ENCODE results near the gene RBM25.
"Not testable (repeated sequence)": the region's sequence is repeated elsewhere in the genome, so short reads cannot be mapped to it uniquely, and the experiment has no call there.

Gene RBM25

DNA sequence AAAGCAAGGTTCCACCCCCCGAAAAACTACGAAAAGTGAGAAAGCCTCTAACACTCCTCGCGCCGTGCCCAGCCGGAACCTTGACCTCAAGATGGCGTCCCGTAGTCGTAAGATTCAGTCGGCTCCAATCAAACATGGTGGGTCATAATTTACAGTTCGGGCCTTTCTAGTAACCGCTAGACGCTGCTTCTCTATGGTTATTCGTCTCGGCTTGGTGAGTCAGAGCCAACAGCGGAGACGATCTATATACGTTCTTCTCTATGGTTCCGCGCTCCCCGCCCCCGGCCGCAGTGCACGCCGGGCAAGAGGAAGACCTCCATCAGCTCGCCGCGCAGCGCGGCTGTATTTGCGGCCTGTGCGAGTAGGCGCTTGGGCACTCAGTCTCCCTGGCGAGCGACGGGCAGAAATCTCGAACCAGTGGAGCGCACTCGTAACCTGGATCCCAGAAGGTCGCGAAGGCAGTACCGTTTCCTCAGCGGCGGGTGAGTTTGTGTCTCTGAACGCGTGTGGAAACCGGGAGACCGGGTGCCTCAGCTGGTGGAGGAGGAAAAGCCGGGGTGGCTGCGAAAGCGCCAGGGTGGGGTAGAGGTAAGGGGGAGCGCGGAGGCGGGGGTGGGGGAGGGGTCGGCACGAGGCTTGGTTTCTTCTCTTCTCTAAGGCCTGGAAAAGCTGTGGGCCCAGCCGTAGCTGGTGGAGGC is at the start of gene RBM25:
TSS of gene RBM25 (plus strand) at position 311 of the 698 bp plus-strand sequence. CDS start 13,108 bp downstream, outside the sequence.
- FAIRE-seq, result peak; percentile 82
- DNase-seq (ENCODE audit: low spot score), result peak; percentile 93

DNA sequence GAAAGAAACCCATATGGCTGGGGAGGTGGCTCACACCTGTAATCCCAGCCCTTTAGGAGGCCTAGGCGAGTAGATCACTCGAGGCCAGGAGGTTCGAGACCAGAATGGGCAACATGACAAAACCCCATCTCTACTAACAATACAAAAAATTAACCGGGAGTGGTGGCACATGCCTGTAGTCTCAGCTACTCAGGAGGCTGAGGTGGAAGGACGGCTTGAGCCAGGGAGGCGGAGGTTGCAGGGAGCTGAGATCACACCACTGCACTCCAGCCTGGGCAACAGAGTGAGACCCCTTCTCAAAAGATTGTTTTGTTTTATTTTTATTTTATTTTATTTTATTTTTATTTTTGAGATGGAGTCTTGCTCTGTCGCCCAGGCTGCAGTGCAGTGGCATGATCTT is 47.1 kb upstream of the RBM25 start:
- not testable (repeated sequence) for FAIRE-seq; DNase-seq (ENCODE audit: low spot score)

DNA sequence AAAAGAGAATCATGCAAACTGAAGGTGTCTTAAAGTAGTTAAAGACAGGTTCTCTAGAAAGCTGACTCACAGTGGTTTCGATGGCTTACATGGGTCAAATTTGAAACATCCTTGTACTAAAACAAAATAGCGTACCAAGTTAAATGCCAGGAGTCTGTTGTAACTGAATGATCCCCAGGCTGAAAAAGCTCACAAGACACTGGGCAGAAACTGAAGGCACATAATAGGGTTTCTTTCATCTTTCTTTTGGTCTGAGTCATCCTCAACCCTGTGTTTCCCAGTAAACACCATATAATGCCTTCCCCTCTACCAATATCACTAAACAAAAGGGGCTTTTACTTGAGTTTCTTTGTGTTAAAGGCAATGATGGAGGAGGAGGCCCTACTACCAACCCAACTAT is 44.2 kb upstream of the RBM25 start:
- DNase-seq (ENCODE audit: low spot score), result no peak
- no peak for FAIRE-seq

DNA sequence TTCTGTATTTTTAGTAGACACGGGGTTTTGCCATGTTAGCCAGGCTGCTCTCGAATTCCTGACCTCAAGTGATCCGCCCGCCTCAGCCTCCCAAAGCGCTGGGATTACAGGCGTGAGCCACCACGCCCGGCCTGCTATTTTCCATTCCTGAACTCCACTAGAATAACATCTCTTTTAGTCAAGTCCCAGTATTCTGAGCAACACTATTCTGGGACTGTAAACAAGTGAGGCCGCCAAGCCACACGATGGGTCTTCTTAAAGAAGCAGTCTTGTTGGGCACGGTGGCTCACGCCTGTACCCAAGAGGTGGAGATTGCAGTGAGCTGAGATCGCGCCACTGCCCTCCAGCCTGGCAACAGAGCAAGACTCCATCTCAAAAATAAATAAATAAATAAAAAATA is 42.8 kb upstream of the RBM25 start:
- FAIRE-seq; DNase-seq (ENCODE audit: low spot score): not testable (repeated sequence)

DNA sequence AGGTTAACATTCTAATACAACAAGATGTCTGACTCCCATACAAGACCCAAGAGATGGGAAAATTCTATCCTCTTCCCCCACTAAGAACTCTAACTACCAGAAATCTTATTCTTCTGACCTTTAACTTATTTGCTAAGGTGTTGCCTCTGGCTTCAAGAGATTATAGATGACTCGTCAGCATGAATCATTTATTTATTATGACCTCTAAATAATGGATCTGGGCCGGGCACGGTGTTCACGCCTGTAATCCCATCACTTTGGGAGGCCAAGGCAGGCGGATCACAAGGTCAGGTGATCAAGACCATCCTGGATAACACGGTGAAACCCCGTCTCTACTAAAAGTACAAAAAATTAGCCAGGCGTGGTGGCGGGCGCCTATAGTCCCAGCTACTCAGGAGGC is 42.3 kb upstream of the RBM25 start:
- not testable (repeated sequence) for FAIRE-seq; DNase-seq (ENCODE audit: low spot score)

DNA sequence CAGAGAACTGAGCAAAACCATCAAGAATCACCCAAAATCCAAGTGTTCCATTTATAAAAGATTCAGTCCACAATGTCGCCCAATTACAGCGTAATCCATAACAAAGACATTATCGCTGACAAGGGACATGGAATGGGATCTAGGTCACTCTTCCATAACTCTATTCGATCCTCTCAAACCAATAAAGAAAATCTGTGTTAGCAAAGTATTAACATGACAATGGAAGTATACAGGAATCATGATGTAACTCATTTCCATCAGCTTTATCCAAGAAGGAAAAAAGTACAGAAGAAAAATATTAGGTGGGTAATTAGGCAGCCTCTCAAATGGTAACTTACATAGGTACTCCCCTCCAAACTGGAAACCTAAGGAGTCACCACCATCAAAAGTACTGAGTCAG is 36.3 kb upstream of the RBM25 start:
- no peak for DNase-seq (ENCODE audit: low spot score)

DNA sequence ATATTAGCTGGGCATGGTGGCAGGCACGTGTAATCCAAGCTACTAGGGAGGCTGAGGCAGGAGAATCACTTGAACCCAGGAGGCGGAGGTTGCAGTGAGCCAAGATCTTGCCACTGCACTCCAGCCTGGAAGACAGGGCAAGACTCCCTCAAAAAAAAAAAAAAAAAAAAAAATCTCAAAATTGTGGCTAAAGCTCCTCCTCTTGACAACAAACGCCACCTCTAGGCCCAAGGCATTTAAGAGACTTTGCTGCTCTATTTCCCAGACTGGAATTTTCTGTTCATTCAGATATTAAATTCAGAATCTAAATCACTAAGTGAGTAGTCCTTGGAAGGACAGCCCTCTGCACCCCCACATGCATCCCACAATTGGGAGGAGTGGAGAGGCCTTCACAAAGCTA is 32.8 kb upstream of the RBM25 start:
- FAIRE-seq (no peak), DNase-seq (ENCODE audit: low spot score) (no peak)

More for the DNA sequence above, 36.3 kb upstream of the RBM25 start:
- no peak for FAIRE-seq

DNA sequence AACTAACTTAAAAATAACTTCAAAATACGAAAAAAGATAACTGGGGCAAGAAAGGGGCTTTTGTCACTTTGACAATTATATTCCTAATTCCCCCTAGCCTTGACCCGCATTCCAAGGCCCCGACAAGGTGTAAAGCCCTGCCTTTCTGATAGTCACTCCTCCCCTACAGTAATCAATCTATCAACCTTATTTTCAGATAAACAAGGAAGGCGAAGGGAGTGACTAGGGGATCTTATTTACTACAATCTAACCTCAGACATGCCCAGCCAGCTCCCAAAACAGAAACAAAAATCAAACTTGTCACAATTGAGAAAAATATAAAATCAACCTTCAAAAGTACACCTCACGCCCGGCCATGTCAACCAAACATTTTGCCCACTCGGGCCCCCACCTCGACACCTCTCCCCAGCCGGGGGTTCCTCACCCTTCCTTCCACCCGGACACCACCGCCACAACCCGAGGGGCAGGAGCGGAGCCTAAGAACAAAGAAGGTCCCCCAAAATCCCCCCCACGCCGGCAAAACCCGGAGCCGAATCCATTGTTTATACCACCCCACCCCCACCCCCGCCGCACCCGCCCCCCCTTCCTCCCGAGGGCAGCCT is 32.0 kb upstream of the RBM25 start:
- DNase-seq (ENCODE audit: low spot score) (no peak), FAIRE-seq (no peak)

DNA sequence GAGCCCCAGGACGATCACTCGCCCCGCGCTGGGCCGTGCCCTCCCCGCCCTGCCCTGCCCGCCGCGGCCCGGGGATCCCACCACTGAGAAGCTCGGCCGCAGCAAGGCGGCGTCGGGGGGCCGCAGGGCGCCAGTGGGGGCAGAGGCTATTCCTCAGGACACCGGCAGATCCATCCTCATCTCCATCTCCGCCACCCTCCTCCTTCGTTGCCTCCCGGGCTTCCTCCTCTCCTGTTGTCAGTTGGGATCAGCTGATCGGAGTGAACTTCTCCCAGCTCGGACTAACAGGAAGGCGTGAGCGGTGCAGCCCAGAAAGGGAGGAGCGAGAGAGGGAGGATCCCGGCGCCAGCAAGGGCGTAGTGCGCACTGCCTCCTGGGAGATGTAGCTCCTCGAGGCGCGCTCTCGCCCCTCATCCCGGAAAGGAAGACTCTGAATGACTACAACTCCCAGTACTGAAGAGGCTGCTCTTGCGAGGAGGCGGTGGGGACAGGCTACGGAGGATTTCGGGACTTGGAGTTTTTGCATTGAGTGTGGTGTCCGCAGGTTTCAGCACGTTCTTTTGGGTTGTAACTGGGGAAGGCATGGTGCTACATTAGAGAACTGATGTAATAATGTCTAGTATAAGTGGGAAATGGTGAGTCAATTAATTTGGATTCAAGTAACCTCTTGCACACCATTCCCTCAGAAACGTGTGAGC is 31.3 kb upstream of the RBM25 start, which contains the start of gene ZFYVE1:
TSS of gene ZFYVE1 (minus strand) at position 262 of the 698 bp plus-strand sequence. CDS start 2,598 bp downstream, outside the sequence.
- peak; percentile 83 for FAIRE-seq
- peak; percentile 87 for DNase-seq (ENCODE audit: low spot score)

DNA sequence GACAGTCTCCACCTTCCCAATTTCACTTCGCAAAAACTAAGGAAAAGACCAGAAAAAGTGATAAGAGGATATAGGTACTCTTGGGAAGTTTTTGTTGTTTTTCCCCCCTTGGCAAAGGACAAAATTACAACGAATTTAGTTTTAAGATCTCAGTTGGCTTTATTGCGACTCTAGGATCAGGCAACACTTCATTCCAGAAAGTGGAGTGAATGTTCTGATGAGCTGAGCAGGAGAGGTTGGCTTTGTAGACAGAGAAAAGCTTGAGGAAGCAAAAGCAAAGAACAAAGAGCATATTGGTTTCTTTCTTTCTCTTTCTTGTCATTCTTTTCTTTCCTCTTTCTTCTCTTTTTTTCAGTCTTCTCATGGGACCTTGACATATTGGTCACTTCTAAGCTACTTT is 30.8 kb upstream of the RBM25 start:
- DNase-seq (ENCODE audit: low spot score), result no peak
- no peak for FAIRE-seq

DNA sequence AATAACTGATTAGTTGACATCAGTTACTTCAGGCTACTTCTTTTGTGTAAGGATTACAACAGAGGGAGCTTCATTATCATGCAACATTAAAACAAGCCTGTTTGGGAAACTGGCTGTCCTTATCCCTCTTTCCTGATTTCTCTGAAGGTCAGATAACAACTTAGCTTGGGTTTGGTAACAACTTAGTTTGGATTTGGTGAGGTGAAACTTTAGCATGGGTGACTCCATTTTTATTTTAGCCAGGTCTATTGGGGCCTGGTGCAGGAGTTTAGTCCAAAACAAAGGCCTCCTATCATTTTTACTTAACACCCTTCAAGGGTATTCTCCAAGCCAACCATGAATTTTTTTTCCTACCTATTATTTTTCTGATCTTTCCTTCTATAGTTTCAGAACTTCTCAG is 30.4 kb upstream of the RBM25 start:
- FAIRE-seq, result no peak
- no peak for DNase-seq (ENCODE audit: low spot score)

DNA sequence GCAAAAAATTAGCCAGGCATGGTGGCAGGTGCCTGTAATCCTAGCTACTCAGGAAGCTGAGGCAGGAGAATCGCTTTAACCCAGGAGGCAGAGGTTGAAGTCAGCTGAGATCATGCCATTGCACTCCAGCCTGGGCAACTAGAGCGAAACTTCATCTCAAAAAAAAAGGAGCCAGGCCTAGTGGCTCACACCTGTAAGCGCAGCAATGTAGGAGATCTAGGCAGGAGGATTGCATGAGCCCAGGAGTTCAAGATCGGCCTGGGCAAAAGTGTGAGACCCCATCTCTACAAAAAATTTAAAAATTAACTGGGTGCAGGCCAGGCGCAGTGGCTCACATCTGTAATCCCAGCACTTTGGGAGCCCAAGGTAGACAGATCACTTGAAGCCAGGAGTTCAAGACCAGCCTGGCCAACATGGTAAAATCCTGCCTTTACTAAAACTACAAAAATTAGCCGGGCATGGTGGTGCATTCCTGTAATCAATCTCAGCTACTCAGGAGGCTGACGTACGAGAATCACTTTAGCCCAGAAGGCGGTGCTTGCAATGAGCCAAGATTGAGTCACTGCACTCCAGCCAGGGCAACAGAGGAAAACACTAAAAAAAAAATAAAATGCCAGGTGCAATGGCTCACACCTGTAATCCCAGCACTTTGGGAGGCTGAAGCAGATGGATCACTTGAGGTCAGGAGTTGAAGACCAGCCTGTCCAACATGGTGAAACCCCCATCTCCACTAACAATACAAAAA is 21.5 kb upstream of the RBM25 start:
- peak; percentile 5 for DNase-seq (ENCODE audit: low spot score)
- FAIRE-seq, result not testable (repeated sequence)

DNA sequence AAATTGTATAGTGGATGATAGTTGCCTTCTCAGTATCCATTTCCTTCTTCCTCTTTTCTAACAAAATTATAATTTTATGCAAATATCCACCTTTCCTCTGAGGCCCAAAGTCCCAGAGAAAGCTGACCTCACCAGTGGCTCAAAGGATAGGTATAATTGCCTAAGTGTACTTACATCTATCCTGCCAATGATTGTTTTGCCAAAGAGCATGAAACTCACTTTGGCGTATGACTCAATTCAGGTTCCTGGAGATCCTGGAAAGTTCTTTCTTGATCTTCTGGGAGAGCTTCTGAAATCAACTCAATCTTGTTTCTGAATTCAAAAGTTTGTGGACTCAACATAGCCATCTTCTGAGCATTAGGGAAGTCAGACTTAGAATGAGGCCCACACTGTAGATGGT is 10.5 kb upstream of the RBM25 start:
- FAIRE-seq (no peak), DNase-seq (ENCODE audit: low spot score) (no peak)

DNA sequence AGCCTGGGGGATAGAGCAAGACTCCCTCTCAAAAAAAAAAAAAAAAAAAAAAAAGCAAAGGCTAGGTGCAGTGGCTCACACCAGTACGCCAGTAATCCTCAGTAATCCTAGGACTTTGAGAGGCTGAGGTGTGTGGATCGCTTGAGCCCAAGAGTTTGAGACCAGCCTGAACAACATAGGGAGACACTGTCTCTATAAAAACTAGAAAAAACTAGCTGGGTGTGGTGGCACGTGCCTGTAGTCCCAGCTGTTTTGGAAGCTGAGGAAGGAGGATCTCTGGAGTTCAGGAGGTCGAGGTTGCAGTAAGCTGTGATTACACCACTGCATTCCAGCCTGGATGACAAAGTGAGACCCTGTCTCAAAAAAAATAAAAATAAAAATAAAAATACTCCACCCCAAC is 8.9 kb upstream of the RBM25 start:
- no peak for DNase-seq (ENCODE audit: low spot score)
- FAIRE-seq, result no peak

DNA sequence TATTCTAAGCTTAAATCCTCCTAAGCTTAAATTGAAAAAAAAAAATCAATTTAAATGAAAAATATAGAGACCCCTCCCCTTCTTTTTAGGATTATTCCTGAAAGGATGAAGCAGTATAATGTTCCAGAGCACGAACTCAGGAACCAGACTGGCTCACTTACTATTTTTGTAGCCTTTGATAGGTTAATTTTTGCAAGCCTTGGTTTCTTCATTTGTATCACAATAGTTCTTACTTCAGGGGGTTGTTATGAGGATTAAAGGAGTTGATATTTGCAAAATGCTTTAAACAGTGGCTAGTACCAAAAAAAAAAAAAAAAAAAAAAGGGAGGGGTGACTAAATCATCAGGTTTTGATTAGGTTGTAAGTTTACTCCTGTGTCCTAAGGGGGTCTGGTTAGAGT is 3.1 kb upstream of the RBM25 start:
- no peak for FAIRE-seq
- DNase-seq (ENCODE audit: low spot score), result no peak

DNA sequence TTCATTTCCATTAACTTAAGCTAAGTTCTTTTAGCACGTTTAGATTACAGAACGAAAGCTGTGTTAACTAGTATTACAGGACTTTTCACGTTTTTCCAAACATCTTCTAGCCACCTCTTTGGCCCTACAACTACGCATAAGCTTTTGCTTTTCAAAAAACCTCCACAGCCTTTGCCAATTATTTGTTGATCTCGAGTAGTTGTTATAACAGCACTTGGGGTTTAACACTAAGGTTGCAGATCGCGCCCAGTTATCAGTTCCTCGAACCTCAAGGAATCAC is 450 bp upstream of the RBM25 start:
- no peak for DNase-seq (ENCODE audit: low spot score)
- no peak for FAIRE-seq

DNA sequence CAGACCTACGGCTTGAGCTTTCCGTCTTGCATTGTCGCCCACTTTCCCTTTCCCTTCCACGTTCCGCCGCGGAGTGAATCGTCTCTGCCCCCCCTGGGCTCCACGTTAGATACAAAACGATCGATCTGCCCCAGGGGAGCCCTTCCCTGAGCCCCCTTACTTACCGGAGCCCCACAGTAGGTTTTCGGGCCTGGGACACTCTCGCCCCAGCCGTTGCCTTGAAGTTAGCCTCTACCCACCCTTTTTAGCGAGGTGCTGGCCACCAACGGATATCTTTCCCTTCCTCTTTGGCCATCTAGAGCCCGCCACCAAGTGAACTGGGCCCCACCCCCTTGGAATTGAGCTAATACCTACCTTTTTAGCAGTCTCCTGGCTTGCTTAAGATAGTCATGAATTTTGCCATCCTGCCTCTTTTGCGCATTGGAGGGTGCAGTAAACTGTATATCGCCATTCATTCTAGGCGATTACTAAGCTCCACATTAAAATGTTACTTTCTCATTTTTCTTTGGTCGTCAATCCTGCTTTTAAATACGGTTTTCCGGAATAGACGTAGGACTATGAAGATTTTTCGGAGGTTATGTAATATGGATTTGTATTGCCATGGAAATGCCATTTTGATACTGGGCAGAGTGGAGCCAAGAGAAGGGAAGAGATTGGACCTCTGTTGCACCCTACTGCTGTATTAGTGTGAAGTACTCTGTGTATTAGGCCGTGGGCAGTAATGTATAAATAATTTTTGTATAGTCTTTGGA is 764 bp downstream of the RBM25 start:
- peak; percentile 4 for DNase-seq (ENCODE audit: low spot score)
- FAIRE-seq, result no peak

DNA sequence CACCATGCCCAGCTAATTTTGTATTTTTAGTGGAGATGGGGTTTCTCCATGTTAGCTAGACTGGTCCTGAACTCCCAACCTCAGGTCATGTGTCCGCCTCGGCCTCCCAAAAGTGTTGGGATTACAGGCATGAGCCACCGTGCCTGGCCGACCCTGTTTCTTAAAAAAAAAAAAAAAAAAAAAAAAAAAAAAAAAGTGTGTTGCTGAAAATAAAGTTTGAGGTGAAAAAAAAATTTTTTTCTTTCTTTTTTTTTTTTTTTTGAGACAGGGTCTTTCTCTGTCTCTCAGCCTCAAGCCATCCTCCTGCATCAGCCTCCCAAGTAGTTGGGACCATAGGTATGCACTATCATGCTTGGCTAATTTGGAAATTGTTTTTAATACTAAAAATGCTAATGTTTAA is 11.3 kb downstream of the RBM25 start:
- DNase-seq (ENCODE audit: low spot score), result no peak
- FAIRE-seq, result no peak

DNA sequence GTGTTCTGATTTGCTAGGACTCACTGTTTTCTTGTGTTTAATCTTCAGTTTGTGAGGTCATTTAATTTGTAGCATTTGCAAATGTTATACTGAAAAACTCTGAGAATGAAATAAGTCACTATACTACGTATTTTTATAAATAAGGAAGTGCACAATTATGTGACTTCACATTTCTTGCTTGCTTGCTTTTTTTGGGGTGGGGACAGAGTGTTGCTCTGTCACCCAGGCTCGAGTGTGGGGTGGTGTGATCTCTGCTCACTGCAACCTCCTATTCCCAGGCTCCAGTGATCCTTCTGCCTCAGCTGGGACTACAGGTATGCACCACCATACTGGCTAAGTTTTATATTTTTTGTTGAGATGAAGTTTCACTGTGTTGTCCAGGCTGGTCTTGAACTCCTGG is 32.7 kb downstream of the RBM25 start:
- DNase-seq (ENCODE audit: low spot score), result no peak
- FAIRE-seq, result no peak

DNA sequence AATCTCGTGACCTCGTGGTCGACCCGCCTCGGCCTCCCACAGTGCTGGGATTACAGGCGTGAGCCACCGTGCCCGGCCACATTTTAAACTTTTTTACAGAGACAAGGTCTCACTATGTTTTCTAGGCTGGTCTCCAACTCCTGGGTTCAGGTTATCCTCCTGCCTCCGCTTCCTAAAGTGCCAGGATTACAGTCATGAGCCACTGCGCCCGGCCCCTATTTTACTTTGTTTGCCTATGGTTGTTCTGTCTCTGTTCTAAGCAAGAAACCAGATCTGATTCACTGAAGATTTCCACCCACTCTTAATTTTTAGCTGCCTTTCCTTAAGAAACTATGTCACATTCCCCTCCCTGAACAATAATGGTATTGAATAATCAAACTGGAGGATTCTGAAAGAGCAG is 39.1 kb downstream of the RBM25 start:
- no peak for DNase-seq (ENCODE audit: low spot score)
- no peak for FAIRE-seq

DNA sequence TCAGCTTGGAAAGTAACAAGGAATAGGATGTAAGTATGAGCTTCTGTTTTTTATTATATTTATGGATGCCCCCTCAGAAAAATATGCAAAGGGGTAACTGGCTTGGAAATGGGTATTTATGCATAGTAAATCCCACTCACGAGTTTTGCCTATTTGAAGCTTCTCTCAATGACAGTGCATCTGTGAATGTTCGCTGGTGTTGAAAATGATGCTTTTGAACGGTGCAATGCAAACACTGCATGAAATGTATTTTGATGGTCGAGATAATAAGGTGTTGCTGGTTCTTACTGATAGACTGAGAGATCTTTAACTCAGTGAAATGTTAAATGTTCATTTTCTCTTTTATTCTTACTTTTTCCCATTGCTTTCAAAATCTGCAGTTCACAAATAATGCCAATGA is 42.0 kb downstream of the RBM25 start:
- FAIRE-seq, result no peak
- no peak for DNase-seq (ENCODE audit: low spot score)

All from RCC 7860 (cell line).